H1 (cell line): ENCODE measurements around the gene ORMDL2. TPM values are rescaled to one million over a fixed set of nuclear protein-coding genes. Genes with fewer than 3 reads are reported as not detected.
A peak's percentile ranks its signal among the peaks of the same experiment; 100 is the strongest.

Source experiments
- CTCF ChIA-PET: fragments of 300-600 bp; sonication (Branson Sonifier 250); formaldehyde crosslinking; loops from one replicate; lab custom pipeline; 2021; ENCODE audit not compliant: partially characterized antibody; lab: Charles Lee
- POLR2A ChIA-PET: fragments of 300-600 bp; sonication (Branson Sonifier 250); formaldehyde crosslinking; loops from one replicate; lab custom pipeline; 2021; ENCODE audit warnings: inconsistent platforms; ENCODE audit not compliant: partially characterized antibody; lab: Charles Lee
- DNase-seq, 2 experiments: peaks; one replicate each; pipeline versions ENCODE4 v3.0.0 to v3.0.0-alpha.2; 2010 to 2022; ENCODE audit warnings: low spot score in 2 of 2, low read depth in 1 of 2, mixed read lengths in 1 of 2
- FAIRE-seq: peaks from 2 replicates; lab custom pipeline; 2011; peaks lifted over from hg19 to GRCh38; lab: Jason Lieb, UNC
- H2AFZ ChIP-seq: 2 replicates; pipeline ENCODE4 v1.8.1; 2012; ENCODE audit warnings: low read length, inconsistent platforms
- H2AK5ac ChIP-seq: 2 replicates; pipeline ENCODE4 v1.6.1; 2013; ENCODE audit warnings: low read depth, low read length
- H2BK120ac ChIP-seq: replicated peaks from 2 replicates; pipeline ENCODE3; 2013; ENCODE audit warnings: low read depth, low read length, inconsistent platforms
- H2BK12ac ChIP-seq: 2 replicates; pipeline ENCODE4 v1.6.1; 2013; ENCODE audit warnings: low read depth, low read length
- H2BK15ac ChIP-seq: 2 replicates; pipeline ENCODE4 v1.6.1; 2013; ENCODE audit warnings: low read length
- H2BK20ac ChIP-seq: 2 replicates; pipeline ENCODE4 v1.6.1; 2013; ENCODE audit warnings: low read length
- H2BK5ac ChIP-seq: 2 replicates; pipeline ENCODE4 v1.6.1; 2013; ENCODE audit warnings: low read depth, low read length
- H3K14ac ChIP-seq: 2 replicates; pipeline ENCODE4 v1.6.1; 2013; ENCODE audit warnings: inconsistent platforms; ENCODE audit not compliant: insufficient read length
- H3K18ac ChIP-seq: 2 replicates; pipeline ENCODE4 v1.6.1; 2013; ENCODE audit warnings: low read length; ENCODE audit errors: extremely low read depth
- H3K23ac ChIP-seq: 2 replicates; pipeline ENCODE4 v1.6.1; 2013; ENCODE audit warnings: inconsistent platforms; ENCODE audit not compliant: insufficient read length
- H3K23me2 ChIP-seq: 2 replicates; pipeline ENCODE4 v1.6.1; 2013; ENCODE audit warnings: low read depth, low read length
- H3K27ac ChIP-seq: 2 replicates; pipeline ENCODE4 v1.6.1; 2011; ENCODE audit warnings: low read depth, low read length, inconsistent platforms
- H3K27me3 ChIP-seq, 4 experiments: replicated peaks in 1 of 4; 1 replicate in 1 of 4; 2 replicates in 3 of 4; pipeline versions ENCODE4 v1.6.1 to v1.8.1; 2011 to 2013; ENCODE audit warnings: low read length in 3 of 4, mild to moderate bottlenecking in 3 of 4, inconsistent platforms in 2 of 4, mixed read lengths in 2 of 4, moderate library complexity in 1 of 4; ENCODE audit not compliant: control insufficient read depth in 3 of 4, insufficient read depth in 3 of 4; ENCODE audit errors: extremely low read depth in 1 of 4
- H3K36me3 ChIP-seq, 4 experiments: 2 replicates each; pipeline versions ENCODE4 v1.6.1 to v1.8.1; 2011 to 2013; ENCODE audit warnings: mild to moderate bottlenecking in 4 of 4, low read length in 3 of 4, moderate library complexity in 2 of 4, control low read depth in 1 of 4, inconsistent platforms in 1 of 4; ENCODE audit not compliant: insufficient read depth in 4 of 4, control insufficient read depth in 2 of 4
- H3K4ac ChIP-seq: replicated peaks from 2 replicates; pipeline ENCODE3; 2013; ENCODE audit warnings: low read length, low read depth, mixed read lengths, inconsistent platforms; ENCODE audit not compliant: insufficient read length
- H3K4me1 ChIP-seq, 4 experiments: replicated peaks in 1 of 4; 1 replicate in 1 of 4; 2 replicates in 3 of 4; pipeline versions ENCODE4 v1.6.1 to v1.8.1; 2011 to 2013; ENCODE audit warnings: low read length in 3 of 4, inconsistent platforms in 2 of 4, mixed read lengths in 1 of 4; ENCODE audit not compliant: insufficient read depth in 4 of 4, control insufficient read depth in 3 of 4
- H3K4me2 ChIP-seq, 2 experiments: 2 replicates each; pipeline versions ENCODE4 v1.6.1 to v1.8.1; 2011 to 2013; ENCODE audit warnings: low read depth in 2 of 2, low read length in 2 of 2, control low read depth in 1 of 2, inconsistent platforms in 1 of 2, mild to moderate bottlenecking in 1 of 2; ENCODE audit not compliant: insufficient read depth in 1 of 2
- H3K4me3 ChIP-seq, 4 experiments: fragments of 200-600, 300-600 bp in 1 of 4; sonication (generic), shearing (Covaris generic), sonication (Bioruptor Twin) in 1 of 4; 2 replicates each; pipeline versions ENCODE4 v1.5.1 to v1.8.1; 2011 to 2016; ENCODE audit warnings: low read length in 4 of 4, low read depth in 3 of 4, control low read depth in 2 of 4, inconsistent platforms in 2 of 4, mild to moderate bottlenecking in 2 of 4, mixed read lengths in 1 of 4, moderate library complexity in 1 of 4; ENCODE audit not compliant: insufficient read depth in 2 of 4; ENCODE audit errors: extremely low read depth in 1 of 4
- H3K56ac ChIP-seq: replicated peaks from 2 replicates; pipeline ENCODE3; 2013; ENCODE audit warnings: low read depth, mild to moderate bottlenecking, mixed read lengths, low read length, inconsistent platforms; ENCODE audit not compliant: insufficient read length
- H3K79me1 ChIP-seq: 2 replicates; pipeline ENCODE4 v1.6.1; 2013; ENCODE audit warnings: low read depth, low read length, control low read depth
- H3K79me2 ChIP-seq, 2 experiments: 2 replicates each; pipeline versions ENCODE4 v1.6.1 to v1.8.1; 2012 to 2013; ENCODE audit warnings: low read length in 2 of 2, mild to moderate bottlenecking in 2 of 2, inconsistent platforms in 1 of 2; ENCODE audit not compliant: insufficient read depth in 2 of 2, control insufficient read depth in 1 of 2
- H3K9ac ChIP-seq, 4 experiments: replicated peaks in 1 of 4; 1 replicate in 1 of 4; 2 replicates in 3 of 4; pipeline versions ENCODE4 v1.6.1 to v1.8.1; 2011 to 2013; ENCODE audit warnings: low read depth in 3 of 4, low read length in 3 of 4, control low read depth in 2 of 4, mild to moderate bottlenecking in 2 of 4, moderate library complexity in 2 of 4, inconsistent platforms in 1 of 4; ENCODE audit errors: extremely low read depth in 1 of 4
- H3K9me3 ChIP-seq, 2 experiments: 2 replicates each; pipeline versions ENCODE4 v1.6.1 to v1.8.1; 2012 to 2013; ENCODE audit warnings: mild to moderate bottlenecking in 2 of 2, moderate library complexity in 2 of 2, control low read depth in 1 of 2, inconsistent platforms in 1 of 2, low read depth in 1 of 2, low read length in 1 of 2, mixed read lengths in 1 of 2; ENCODE audit not compliant: insufficient read depth in 2 of 2
- H4K20me1 ChIP-seq, 2 experiments: replicated peaks in 1 of 2; 2 replicates each; pipeline versions ENCODE3 to v1.8.1; 2011 to 2013; ENCODE audit warnings: inconsistent platforms in 2 of 2, low read length in 2 of 2, mild to moderate bottlenecking in 1 of 2; ENCODE audit not compliant: insufficient read depth in 2 of 2, control insufficient read depth in 1 of 2
- H4K5ac ChIP-seq: 2 replicates; pipeline ENCODE4 v1.6.1; 2013; ENCODE audit warnings: low read length, low read depth, mixed read lengths, inconsistent platforms; ENCODE audit not compliant: insufficient read length
- H4K8ac ChIP-seq: 2 replicates; pipeline ENCODE4 v1.8.0; 2013; ENCODE audit warnings: mild to moderate bottlenecking, moderate library complexity, low read length, inconsistent platforms; ENCODE audit not compliant: insufficient read depth; ENCODE audit errors: extremely low read depth
- H4K91ac ChIP-seq: replicated peaks from 2 replicates; pipeline ENCODE3; 2013; ENCODE audit warnings: low read length, mixed read lengths, inconsistent platforms; ENCODE audit not compliant: insufficient read length
- MAFK ChIP-seq: IDR thresholded peaks from 2 replicates; pipeline ENCODE4 v1.6.1; 2012; ENCODE audit warnings: low read depth, mild to moderate bottlenecking, improper control_type of control experiment, low read length
- WGBS, 2 experiments: shearing (Covaris generic) in 1 of 2; methylation state at CpG; one replicate each; pipeline versions ENCODE4 v1.1.6 to v1.1.7; 2013 to 2015; ENCODE audit warnings: low lambda C conversion rate in 2 of 2, mixed read lengths in 2 of 2, inconsistent platforms in 1 of 2, low coverage in 1 of 2, missing lambda C conversion rate in 1 of 2; ENCODE audit not compliant: insufficient replicate concordance in 2 of 2, insufficient coverage in 1 of 2, insufficient read length in 1 of 2; ENCODE audit errors: extremely low coverage in 1 of 2, missing lambda C conversion rate in 1 of 2; 5-methylcytosine and 5-hydroxymethylcytosine counted together
- polyA plus RNA-seq, 7 experiments: library from polyadenylated mRNA; depleted of rRNA in 3 of 7; stranded (reverse) in 5 of 7; unstranded in 2 of 7; fragments of >200 nt in 5 of 7; fragments of 200-250 nt in 2 of 7; gene quantifications; 1 replicate in 5 of 7; 2 replicates in 1 of 7; 4 replicates in 1 of 7; pipeline versions ENCODE4 v1.2.1 to v1.2.3, GENCODE V29; 2011 to 2013; ENCODE audit warnings: missing spikeins in 2 of 7, mixed read lengths in 2 of 7
- total RNA-seq: library from RNA; stranded (reverse); fragmentation: NEBNext Ultra II Directional; extraction: Animal tissue kit (Norgen Biotek cat#: 25700); gene quantifications from 2 replicates; pipeline ENCODE4 v1.2.1, GENCODE V29; 2021

Gene ORMDL2
- total and polyA plus RNA-seq, 2 of the 8 experiments (the other 6 are each of a cell fraction or from before 2014, with no cell fraction given) = 39.0 to 65.6 TPM

DNA sequence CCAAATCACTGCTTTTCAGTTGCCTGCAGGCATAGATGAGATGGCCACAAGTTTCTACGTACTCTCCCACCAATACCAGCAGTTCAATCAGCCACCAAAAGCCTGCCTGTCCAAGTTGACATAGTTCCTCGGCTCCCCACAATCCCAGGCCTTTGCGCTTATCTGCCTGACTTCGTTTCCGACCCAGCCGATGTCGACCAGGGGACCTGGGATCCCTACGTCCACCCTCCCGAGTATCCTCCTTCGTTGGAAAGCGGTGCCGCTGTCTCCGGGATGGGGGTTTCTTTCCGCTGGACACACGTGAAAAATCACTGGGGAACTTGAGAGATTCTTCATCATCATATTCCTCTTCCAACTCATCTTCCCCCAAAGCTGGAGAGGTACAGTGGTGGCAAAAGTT is 10.0 kb downstream of the ORMDL2 start:
- no peak overlapping the region for H4K8ac ChIP-seq
- no peak overlapping the region for H3K23ac ChIP-seq
- peaks cover 4% of the 10 kb centered on the region for H3K79me1 ChIP-seq
- H3K56ac ChIP-seq = no peak overlapping the region
- no peak overlapping the region for H2BK20ac ChIP-seq
- H2BK120ac ChIP-seq = no peak overlapping the region
- no peak for FAIRE-seq
- peaks cover 1 to 16% (median 6%) of the 10 kb centered on the region in 4 experiments for H3K4me1 ChIP-seq
- H3K4me3 ChIP-seq = peak overlapping the region in 1 of 4 experiments; percentile 42; a peak in 2 of 8 replicates
- H2AFZ ChIP-seq = no peak overlapping the region
- no peaks in the 10 kb centered on the region for H3K27me3 ChIP-seq
- no peak overlapping the region for H3K14ac ChIP-seq
- no peak overlapping the region for H3K27ac ChIP-seq
- H3K23me2 ChIP-seq = no peaks in the 10 kb centered on the region; the same call in 1 of the 2 replicates
- H2AK5ac ChIP-seq = no peak overlapping the region
- peak overlapping the region in 1 of 4 experiments; percentile 19; a peak in 1 of 7 replicates for H3K9ac ChIP-seq
- H3K18ac ChIP-seq = no peak overlapping the region
- CTCF ChIA-PET = interaction anchor here (0.7 to 1.8 kb wide), 6 partner anchors 40 to 102 kb away, joined by 3 to 10 read pairs (median 6); partner anchors contain the start of gene DGKA
- H3K36me3 ChIP-seq = peaks cover 0 to 8% (median 6%) of the 10 kb centered on the region in 4 experiments; a peak in 5 of 8 replicates
- no peak overlapping the region for H2BK12ac ChIP-seq
- DNase-seq = no peak
- H4K20me1 ChIP-seq = peaks cover 0 to 4% of the 10 kb centered on the region in 2 experiments
- no peaks in the 10 kb centered on the region for H3K9me3 ChIP-seq
- H4K91ac ChIP-seq = no peak overlapping the region
- POLR2A ChIA-PET = interaction anchor here (0.7 to 12.7 kb wide), 10 partner anchors 10 to 109 kb away, joined by 3 to 133 read pairs (median 4); partner anchors contain the start of genes ORMDL2 and SARNP
- H2BK5ac ChIP-seq = 0 out of 2 replicates have a peak overlapping the region, but pooled peaks have one; percentile 26
- H4K5ac ChIP-seq = no peak overlapping the region
- no peak overlapping the region for H2BK15ac ChIP-seq
- H3K79me2 ChIP-seq = peaks cover 5 to 43% of the 10 kb centered on the region in 2 experiments; a peak in 3 of 4 replicates
- no peak for TF ChIP-seq MAFK
- TF ChIP-seq, all 59 proteins: peak for 0
- 97% methylated on average over 15 of the region's 15 CpGs; no CpG with 5 or more reads in 1 of the 2 experiments for WGBS, 2 experiments
- H3K4ac ChIP-seq = no peak overlapping the region
- peak overlapping the region; percentile 63 to 93 for H3K4me2 ChIP-seq
